ENCODE data around the gene SEPTIN1. TPM values are rescaled to one million over a fixed set of nuclear protein-coding genes. Genes with fewer than 3 reads are reported as not detected.
A peak's percentile ranks its signal among the peaks of the same experiment; 100 is the strongest.

The SEPTIN1 gene
- total and polyA plus RNA-seq, 2 of the 13 experiments (the other 11 are each of a cell fraction or from before 2014, with no cell fraction given): 0.18 to 0.67 TPM

- no peak for TF ChIP-seq ONECUT2 (CRISPR knock-in tag; IDR thresholded peaks at IDR 0.05)
- TF ChIP-seq CEBPG (CRISPR knock-in tag; IDR thresholded peaks at IDR 0.05): peak; percentile 30; the same call in 1 of the 2 replicates
- TF ChIP-seq HDAC1 (CRISPR knock-in tag; IDR thresholded peaks at IDR 0.05): peak; percentile 64; the same call in 1 of the 2 replicates
- no peak for TF ChIP-seq ZFP82 (CRISPR knock-in tag; IDR thresholded peaks at IDR 0.05; ENCODE audit: borderline replicate concordance)
- no peak for TF ChIP-seq SP140L (CRISPR knock-in tag; IDR thresholded peaks at IDR 0.05; ENCODE audit: borderline replicate concordance)
- TF ChIP-seq DNMT1 (CRISPR knock-in tag; IDR thresholded peaks at IDR 0.05): no peak
- no peak for TF ChIP-seq ZNF777 (CRISPR knock-in tag; IDR thresholded peaks at IDR 0.05)
- peak; percentile 69 for TF ChIP-seq ELF3 (CRISPR knock-in tag; IDR thresholded peaks at IDR 0.05)
- no peak for TF ChIP-seq KDM1A (CRISPR knock-in tag; IDR thresholded peaks at IDR 0.05)
- TF ChIP-seq TERF1 (CRISPR knock-in tag; IDR thresholded peaks at IDR 0.05): no peak
- TF ChIP-seq MTF1 (CRISPR knock-in tag; IDR thresholded peaks at IDR 0.05): no peak
- TF ChIP-seq JUNB (CRISPR knock-in tag; IDR thresholded peaks at IDR 0.05; ENCODE audit: borderline replicate concordance): no peak
- TF ChIP-seq ZBED4 (CRISPR knock-in tag; IDR thresholded peaks at IDR 0.05; ENCODE audit: borderline replicate concordance): 0 out of 2 replicates have a peak, but pooled peaks have one; percentile 22
- TF ChIP-seq ZNF101 (CRISPR knock-in tag; IDR thresholded peaks at IDR 0.05; ENCODE audit: borderline replicate concordance, low read depth): no peak
- no peak for TF ChIP-seq TFDP1 (CRISPR knock-in tag; IDR thresholded peaks at IDR 0.05; ENCODE audit: borderline replicate concordance)
- TF ChIP-seq ZNF800 (CRISPR knock-in tag; IDR thresholded peaks at IDR 0.05): peak; percentile 55; the same call in 1 of the 2 replicates
- peak; percentile 76; the same call in 1 of the 2 replicates for TF ChIP-seq ZSCAN25 (CRISPR knock-in tag; IDR thresholded peaks at IDR 0.05)
- TF ChIP-seq ZBTB7B (CRISPR knock-in tag; IDR thresholded peaks at IDR 0.05): peak; percentile 86
- peak; percentile 76; the same call in 1 of the 2 replicates for TF ChIP-seq ZFP91 (CRISPR knock-in tag; IDR thresholded peaks at IDR 0.05; ENCODE audit: borderline replicate concordance)
These were observed 27.0 kb upstream of the SEPTIN1 start (continued) for GRCh38 chr16:30409125-30410060.
